SK-N-SH (cell line): ENCODE results near the gene EFCAB13.
"Not testable (repeated sequence)": the region's sequence is repeated elsewhere in the genome, so short reads cannot be mapped to it uniquely, and the experiment has no call there.

Source experiments
- EP300 ChIP-seq, 2 experiments: IDR thresholded peaks; 2 replicates each; pipeline versions ENCODE4 v1.4.0 to v1.6.1; 2012; ENCODE audit warnings: borderline replicate concordance in 1 of 2, low read depth in 1 of 2, low read length in 1 of 2
- EZH2phosphoT487 ChIP-seq: fragments of 200-600 bp; sonication (generic); IDR thresholded peaks from 2 replicates; pipeline ENCODE4 v1.6.1; 2017; ENCODE audit warnings: low read depth, mixed run types, mild to moderate bottlenecking, antibody characterized with exemption, moderate library complexity, borderline replicate concordance
- FOSL2 ChIP-seq: IDR thresholded peaks from 2 replicates; pipeline ENCODE4 v1.4.0; 2012; ENCODE audit warnings: low read depth, mild to moderate bottlenecking, moderate library complexity, borderline replicate concordance
- FOXM1 ChIP-seq: IDR thresholded peaks from 2 replicates; pipeline ENCODE4 v1.4.0; 2012; ENCODE audit warnings: low read depth, mild to moderate bottlenecking
- GABPA ChIP-seq: IDR thresholded peaks from 2 replicates; pipeline ENCODE4 v1.4.0; 2012; ENCODE audit warnings: low read depth, mild to moderate bottlenecking
- MXI1 ChIP-seq: IDR thresholded peaks from 2 replicates; pipeline ENCODE4 v1.6.1; 2012; ENCODE audit warnings: mild to moderate bottlenecking, low read depth, low read length, improper control_type of control experiment
- POLR2AphosphoS5 ChIP-seq: IDR thresholded peaks from 2 replicates; pipeline ENCODE4 v1.6.1; 2012; ENCODE audit warnings: low read depth, low read length
- RFX5 ChIP-seq: IDR thresholded peaks from 2 replicates; pipeline ENCODE4 v1.6.1; 2012; ENCODE audit warnings: mild to moderate bottlenecking, improper control_type of control experiment, low read length
- SMC3 ChIP-seq: IDR thresholded peaks from 2 replicates; pipeline ENCODE4 v1.6.1; 2012; ENCODE audit warnings: low read depth, low read length, improper control_type of control experiment
- YY1 ChIP-seq: IDR thresholded peaks from 2 replicates; pipeline ENCODE4 v1.4.0; 2012; ENCODE audit warnings: low read depth, mild to moderate bottlenecking
- TF ChIP-seq, protein P1 (sequence below): fragments of 200-600 bp; sonication (generic); IDR thresholded peaks from 2 replicates; pipeline ENCODE4 v1.6.1; 2017; ENCODE audit warnings: antibody characterized with exemption, mild to moderate bottlenecking, moderate library complexity
- TF ChIP-seq, protein P2 (sequence below): IDR thresholded peaks from 2 replicates; pipeline ENCODE4 v1.4.0; 2012; ENCODE audit warnings: low read depth
- TF ChIP-seq, protein P3 (sequence below): fragments of 150-350 bp; IDR thresholded peaks from 2 replicates; pipeline ENCODE4 v1.6.1; 2017; ENCODE audit warnings: antibody characterized with exemption, low read length, low read depth, borderline replicate concordance

DNA sequence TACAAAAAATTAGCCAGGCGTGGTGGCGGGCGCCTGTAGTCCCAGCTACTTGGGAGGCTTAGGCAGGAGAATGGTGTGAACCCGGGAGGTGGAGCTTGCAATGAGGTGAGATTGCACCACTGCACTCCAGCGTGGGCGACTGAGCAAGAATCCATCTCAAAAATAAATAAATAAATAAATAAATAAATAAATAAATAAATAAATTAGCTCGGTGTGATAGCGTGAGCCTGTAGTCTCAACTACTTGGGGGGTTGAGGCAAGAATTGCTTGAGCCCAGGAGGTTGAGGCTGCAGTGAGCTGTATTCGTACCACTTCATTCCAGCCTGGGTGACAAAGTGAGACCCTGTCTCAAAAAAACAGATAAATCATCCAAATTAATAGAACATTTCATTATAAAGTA, 108.5 kb downstream of the EFCAB13 start:
- not testable (repeated sequence) for TF ChIP-seq SMC3; EZH2phosphoT487; FOXM1; EP300 (IDR thresholded peaks at IDR 0.05; ENCODE audit: borderline replicate concordance in 1 of 2, low read depth in 1 of 2, low read length in 1 of 2); RFX5; GABPA; POLR2AphosphoS5; YY1; FOSL2; MXI1
- TF ChIP-seq, protein P1, sequence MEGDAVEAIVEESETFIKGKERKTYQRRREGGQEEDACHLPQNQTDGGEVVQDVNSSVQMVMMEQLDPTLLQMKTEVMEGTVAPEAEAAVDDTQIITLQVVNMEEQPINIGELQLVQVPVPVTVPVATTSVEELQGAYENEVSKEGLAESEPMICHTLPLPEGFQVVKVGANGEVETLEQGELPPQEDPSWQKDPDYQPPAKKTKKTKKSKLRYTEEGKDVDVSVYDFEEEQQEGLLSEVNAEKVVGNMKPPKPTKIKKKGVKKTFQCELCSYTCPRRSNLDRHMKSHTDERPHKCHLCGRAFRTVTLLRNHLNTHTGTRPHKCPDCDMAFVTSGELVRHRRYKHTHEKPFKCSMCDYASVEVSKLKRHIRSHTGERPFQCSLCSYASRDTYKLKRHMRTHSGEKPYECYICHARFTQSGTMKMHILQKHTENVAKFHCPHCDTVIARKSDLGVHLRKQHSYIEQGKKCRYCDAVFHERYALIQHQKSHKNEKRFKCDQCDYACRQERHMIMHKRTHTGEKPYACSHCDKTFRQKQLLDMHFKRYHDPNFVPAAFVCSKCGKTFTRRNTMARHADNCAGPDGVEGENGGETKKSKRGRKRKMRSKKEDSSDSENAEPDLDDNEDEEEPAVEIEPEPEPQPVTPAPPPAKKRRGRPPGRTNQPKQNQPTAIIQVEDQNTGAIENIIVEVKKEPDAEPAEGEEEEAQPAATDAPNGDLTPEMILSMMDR, result not testable (repeated sequence)
- TF ChIP-seq, protein P2, sequence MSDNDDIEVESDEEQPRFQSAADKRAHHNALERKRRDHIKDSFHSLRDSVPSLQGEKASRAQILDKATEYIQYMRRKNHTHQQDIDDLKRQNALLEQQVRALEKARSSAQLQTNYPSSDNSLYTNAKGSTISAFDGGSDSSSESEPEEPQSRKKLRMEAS, result not testable (repeated sequence)
- TF ChIP-seq, protein P3, sequence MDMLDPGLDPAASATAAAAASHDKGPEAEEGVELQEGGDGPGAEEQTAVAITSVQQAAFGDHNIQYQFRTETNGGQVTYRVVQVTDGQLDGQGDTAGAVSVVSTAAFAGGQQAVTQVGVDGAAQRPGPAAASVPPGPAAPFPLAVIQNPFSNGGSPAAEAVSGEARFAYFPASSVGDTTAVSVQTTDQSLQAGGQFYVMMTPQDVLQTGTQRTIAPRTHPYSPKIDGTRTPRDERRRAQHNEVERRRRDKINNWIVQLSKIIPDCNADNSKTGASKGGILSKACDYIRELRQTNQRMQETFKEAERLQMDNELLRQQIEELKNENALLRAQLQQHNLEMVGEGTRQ, result not testable (repeated sequence)
